ENCODE measurements around the gene VEGFA.

Gene VEGFA

GRCh38 chr6:43785220-43785752 is 15.3 kb downstream of the VEGFA start:
- no peak for DNase-seq (ENCODE audit: low spot score)

GRCh38 chr6:43785904-43786303 is 15.9 kb downstream of the VEGFA start:
- no peak for DNase-seq (ENCODE audit: low spot score)

- no peak for DNase-seq (ENCODE audit: low spot score)
Observed at GRCh38 chr6:43786664-43787329, 16.8 kb downstream of the VEGFA start.

GRCh38 chr6:43788301-43788700 is 18.3 kb downstream of the VEGFA start:
- no peak for DNase-seq (ENCODE audit: low spot score)

- DNase-seq (ENCODE audit: low spot score), result no peak
Observed at GRCh38 chr6:43789447-43789846, 19.4 kb downstream of the VEGFA start.

- DNase-seq (ENCODE audit: low spot score), result no peak
Observed at GRCh38 chr6:43790031-43790430, 20.0 kb downstream of the VEGFA start.

- DNase-seq (ENCODE audit: low spot score), result no peak
Observed at GRCh38 chr6:43791745-43792422, 21.9 kb downstream of the VEGFA start.

GRCh38 chr6:43793154-43793874 is 23.3 kb downstream of the VEGFA start:
- DNase-seq (ENCODE audit: low spot score), result no peak

- DNase-seq (ENCODE audit: low spot score), result no peak
Observed at GRCh38 chr6:43793875-43794242, 23.8 kb downstream of the VEGFA start.

GRCh38 chr6:43795421-43795820 is 25.4 kb downstream of the VEGFA start:
- DNase-seq (ENCODE audit: low spot score), result no peak

- no peak for DNase-seq (ENCODE audit: low spot score)
Observed at GRCh38 chr6:43796168-43796567, 26.2 kb downstream of the VEGFA start.

GRCh38 chr6:43796903-43797890 is 27.2 kb downstream of the VEGFA start:
- DNase-seq (ENCODE audit: low spot score), result no peak

- DNase-seq (ENCODE audit: low spot score), result no peak
Observed at GRCh38 chr6:43797919-43798318, 27.9 kb downstream of the VEGFA start.

GRCh38 chr6:43798688-43799444 is 28.9 kb downstream of the VEGFA start:
- no peak for DNase-seq (ENCODE audit: low spot score)

GRCh38 chr6:43799551-43800297 is 29.7 kb downstream of the VEGFA start:
- DNase-seq (ENCODE audit: low spot score), result no peak

GRCh38 chr6:43800298-43800623 is 30.2 kb downstream of the VEGFA start:
- no peak for DNase-seq (ENCODE audit: low spot score)

GRCh38 chr6:43800746-43801494 is 30.9 kb downstream of the VEGFA start:
- DNase-seq (ENCODE audit: low spot score), result no peak

- no peak for DNase-seq (ENCODE audit: low spot score)
Observed at GRCh38 chr6:43801495-43802181, 31.6 kb downstream of the VEGFA start.

Measured in pons (tissue), 1 donor.